ENCODE results near the gene PAK6. TPM values are rescaled to one million over a fixed set of nuclear protein-coding genes. Genes with fewer than 3 reads are reported as not detected.

Gene PAK6
- total RNA-seq, 1 donor from 2014 or later, result not detected

DNA sequence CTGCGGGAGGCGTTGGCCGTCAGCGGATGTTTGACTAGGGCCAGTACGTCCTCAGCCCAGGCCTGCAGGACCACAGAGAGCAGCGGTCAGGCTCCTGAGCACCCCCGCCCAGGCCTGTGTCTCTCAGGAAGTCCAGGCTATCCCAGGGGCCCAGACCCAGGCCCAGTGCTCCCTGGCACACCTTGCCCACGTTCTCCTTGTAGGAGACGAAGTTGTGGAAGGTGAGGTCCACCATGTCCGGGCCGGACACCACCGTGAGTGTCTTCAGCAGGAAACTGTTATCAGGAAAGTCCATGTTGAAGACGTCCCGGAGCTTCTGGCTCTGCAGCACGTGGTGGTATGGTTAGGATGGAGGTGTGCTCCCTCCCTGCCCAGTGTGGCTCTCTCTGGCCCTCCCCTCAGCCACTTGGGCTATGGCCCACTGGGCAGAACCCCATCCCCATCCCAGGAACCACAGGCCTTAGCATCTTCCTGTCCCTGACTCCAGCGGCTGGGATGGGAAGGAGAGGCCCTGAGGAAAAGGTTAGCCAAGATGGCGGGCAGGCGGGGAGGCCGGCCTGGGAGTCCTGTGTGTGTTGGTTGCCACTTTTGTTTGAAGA is 63.5 kb downstream of the PAK6 start:
- Mint-ChIP-seq H3K36me3 (ENCODE audit: unreplicated experiment) (no peaks in the 10 kb centered on the region), H3K4me3 (ENCODE audit: unreplicated experiment) (no peak overlapping the region), H3K9me3 (ENCODE audit: unreplicated experiment) (peaks cover 7% of the 10 kb centered on the region), H3K27ac (ENCODE audit: unreplicated experiment) (no peak overlapping the region), H3K27me3 (ENCODE audit: unreplicated experiment) (peaks cover 14% of the 10 kb centered on the region), H3K4me1 (ENCODE audit: unreplicated experiment) (no peaks in the 10 kb centered on the region)
- DNase-seq (ENCODE audit: extremely low spot score, unreplicated experiment), result no peak
- TF ChIP-seq CTCF (IDR thresholded peaks at IDR 0.05), result no peak

DNA sequence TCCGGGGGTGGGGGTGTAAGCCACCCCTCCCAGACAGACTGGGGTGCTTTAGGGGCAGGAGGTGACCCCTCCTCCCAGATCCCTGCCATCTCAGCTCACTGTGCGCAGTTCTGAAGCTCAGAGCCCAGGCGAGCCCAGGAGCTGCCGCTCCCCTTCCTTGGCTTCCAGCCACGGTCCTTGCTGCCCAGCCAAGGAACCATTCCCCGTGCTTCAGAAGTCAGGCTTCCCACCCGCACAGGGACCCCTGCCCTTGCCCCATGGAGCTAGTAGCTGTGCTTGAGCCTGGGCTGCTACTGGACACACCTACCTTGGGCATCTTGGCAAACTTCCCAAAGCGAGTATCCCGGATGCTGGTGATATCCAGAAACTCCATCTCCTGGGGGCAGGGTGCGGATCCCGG is 64.1 kb downstream of the PAK6 start:
- H3K4me1 Mint-ChIP-seq (ENCODE audit: unreplicated experiment), result no peaks in the 10 kb centered on the region
- no peak overlapping the region for H3K27ac Mint-ChIP-seq (ENCODE audit: unreplicated experiment)
- H3K9me3 Mint-ChIP-seq (ENCODE audit: unreplicated experiment), result peaks cover 7% of the 10 kb centered on the region
- H3K27me3 Mint-ChIP-seq (ENCODE audit: unreplicated experiment), result peaks cover 14% of the 10 kb centered on the region
- no peaks in the 10 kb centered on the region for H3K36me3 Mint-ChIP-seq (ENCODE audit: unreplicated experiment)
- no peak overlapping the region for H3K4me3 Mint-ChIP-seq (ENCODE audit: unreplicated experiment)
- no peak for DNase-seq (ENCODE audit: extremely low spot score, unreplicated experiment)
- TF ChIP-seq CTCF (IDR thresholded peaks at IDR 0.05), result no peak

GRCh38 chr15:40303576-40303975 is 64.7 kb downstream of the PAK6 start:
- no peak overlapping the region for H3K4me3 Mint-ChIP-seq (ENCODE audit: unreplicated experiment)
- H3K36me3 Mint-ChIP-seq (ENCODE audit: unreplicated experiment), result no peaks in the 10 kb centered on the region
- no peaks in the 10 kb centered on the region for H3K4me1 Mint-ChIP-seq (ENCODE audit: unreplicated experiment)
- H3K27ac Mint-ChIP-seq (ENCODE audit: unreplicated experiment), result no peak overlapping the region
- DNase-seq (ENCODE audit: extremely low spot score, unreplicated experiment), result no peak
- TF ChIP-seq CTCF (IDR thresholded peaks at IDR 0.05), result no peak
- H3K9me3 Mint-ChIP-seq (ENCODE audit: unreplicated experiment), result peaks cover 7% of the 10 kb centered on the region
- peaks cover 14% of the 10 kb centered on the region for H3K27me3 Mint-ChIP-seq (ENCODE audit: unreplicated experiment)

GRCh38 chr15:40305281-40305680 is 66.4 kb downstream of the PAK6 start:
- Mint-ChIP-seq H3K9me3 (ENCODE audit: unreplicated experiment) (no peaks in the 10 kb centered on the region), H3K4me1 (ENCODE audit: unreplicated experiment) (peaks cover 2% of the 10 kb centered on the region), H3K36me3 (ENCODE audit: unreplicated experiment) (no peaks in the 10 kb centered on the region), H3K4me3 (ENCODE audit: unreplicated experiment) (no peak overlapping the region), H3K27me3 (ENCODE audit: unreplicated experiment) (peaks cover 14% of the 10 kb centered on the region), H3K27ac (ENCODE audit: unreplicated experiment) (no peak overlapping the region)
- no peak for TF ChIP-seq CTCF (IDR thresholded peaks at IDR 0.05)
- no peak for DNase-seq (ENCODE audit: extremely low spot score, unreplicated experiment)

- peaks cover 2% of the 10 kb centered on the region for H3K4me1 Mint-ChIP-seq (ENCODE audit: unreplicated experiment)
Measured at GRCh38 chr15:40306371-40306770, 67.5 kb downstream of the PAK6 start.

More at GRCh38 chr15:40306371-40306770, 67.5 kb downstream of the PAK6 start:
- no peak for DNase-seq (ENCODE audit: extremely low spot score, unreplicated experiment)
- Mint-ChIP-seq H3K27me3 (ENCODE audit: unreplicated experiment) (peaks cover 17% of the 10 kb centered on the region), H3K4me3 (ENCODE audit: unreplicated experiment) (no peak overlapping the region), H3K9me3 (ENCODE audit: unreplicated experiment) (no peaks in the 10 kb centered on the region), H3K36me3 (ENCODE audit: unreplicated experiment) (no peaks in the 10 kb centered on the region), H3K27ac (ENCODE audit: unreplicated experiment) (no peak overlapping the region)
- TF ChIP-seq CTCF (IDR thresholded peaks at IDR 0.05), result no peak
